HG02623 (cell line): Measurements from ENCODE around the gene ATG9A.
"Not testable (repeated sequence)": the region's sequence is repeated elsewhere in the genome, so short reads cannot be mapped to it uniquely, and the experiment has no call there.

Source experiments
- ATAC-seq: cut with Tn5 transposase; IDR thresholded peaks from one replicate; pipeline ENCODE4 v1.9.1; 2021; ENCODE audit warnings: moderate library complexity; ENCODE audit not compliant: unreplicated experiment

The ATG9A gene

DNA sequence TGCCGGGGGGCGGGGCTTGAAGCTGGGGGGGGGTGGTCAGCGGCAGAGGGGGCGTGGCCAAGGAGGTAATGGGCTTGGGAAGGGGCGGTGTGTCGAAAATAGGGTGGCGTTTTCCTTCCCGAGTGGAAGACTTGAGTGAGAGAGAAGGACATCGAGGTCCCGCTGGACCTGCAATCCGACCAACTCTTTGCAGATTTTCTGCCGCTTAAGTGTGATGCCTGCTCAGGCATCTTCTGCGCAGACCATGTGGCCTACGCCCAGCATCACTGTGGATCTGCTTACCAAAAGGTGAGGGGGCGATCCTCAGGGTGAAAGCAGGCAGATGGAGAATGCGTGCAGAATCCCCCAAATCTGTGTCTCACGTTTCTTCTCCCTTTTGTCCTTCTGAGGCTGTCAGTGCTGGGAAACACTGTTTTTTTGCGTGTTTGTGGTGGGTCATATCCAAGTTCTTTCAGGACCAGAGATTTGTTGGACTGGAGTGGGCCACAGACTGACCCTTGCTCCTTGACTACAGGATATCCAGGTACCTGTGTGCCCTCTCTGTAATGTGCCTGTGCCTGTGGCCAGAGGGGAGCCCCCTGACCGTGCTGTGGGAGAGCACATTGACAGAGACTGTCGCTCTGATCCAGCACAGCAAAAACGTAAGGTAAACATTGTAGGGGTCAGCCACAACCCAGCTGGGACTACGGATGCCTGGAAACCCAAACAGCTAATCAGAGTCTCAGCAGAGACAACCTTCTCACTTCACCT, 22.1 kb downstream of the ATG9A start:
- ATAC-seq = no peak

DNA sequence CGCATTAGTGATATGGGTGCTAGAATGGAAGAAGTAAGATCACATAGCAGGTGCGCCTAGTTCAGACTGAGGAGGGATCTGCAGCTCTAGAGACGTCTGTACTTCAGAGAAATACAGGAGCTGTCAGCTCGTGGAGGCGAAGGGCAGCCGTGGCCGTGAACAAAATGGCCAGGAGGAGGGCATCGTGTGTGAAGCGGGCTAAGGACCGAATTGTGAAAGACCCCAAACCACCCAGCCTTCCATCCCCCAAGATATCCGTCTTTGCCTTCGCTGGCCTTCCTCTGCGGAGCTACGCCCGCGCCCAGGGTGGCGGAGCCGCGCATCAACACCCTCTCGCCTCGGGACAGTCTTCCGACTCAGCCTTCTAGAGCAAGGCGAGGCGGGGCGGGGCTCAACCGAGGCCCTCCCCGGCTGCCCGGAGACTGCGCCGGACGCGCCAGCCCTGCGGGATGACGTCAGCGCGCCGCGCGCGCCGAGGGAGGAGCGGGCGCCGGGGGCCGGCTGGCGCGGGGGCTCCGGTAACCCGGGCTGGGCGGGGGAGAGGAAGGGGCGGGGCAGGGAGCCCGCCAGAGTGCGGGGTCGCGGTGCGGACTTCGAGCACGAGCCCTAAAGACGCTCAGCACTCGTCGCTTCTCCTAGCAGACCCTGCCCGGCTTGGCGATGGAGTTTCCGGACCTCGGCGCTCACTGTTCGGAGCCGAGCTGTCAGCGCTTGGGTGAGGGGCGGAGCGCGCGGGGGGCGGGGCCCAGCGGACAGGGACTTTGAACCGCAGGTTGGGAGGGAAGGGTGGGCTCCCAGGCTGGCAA, 22.9 kb downstream of the ATG9A start, which contains the start of gene ZFAND2B:
TSS of gene ZFAND2B (plus strand) at position 455 of the 806 bp plus-strand sequence. CDS start at position 661, 206 bp downstream.
- peak; percentile 95 for ATAC-seq

DNA sequence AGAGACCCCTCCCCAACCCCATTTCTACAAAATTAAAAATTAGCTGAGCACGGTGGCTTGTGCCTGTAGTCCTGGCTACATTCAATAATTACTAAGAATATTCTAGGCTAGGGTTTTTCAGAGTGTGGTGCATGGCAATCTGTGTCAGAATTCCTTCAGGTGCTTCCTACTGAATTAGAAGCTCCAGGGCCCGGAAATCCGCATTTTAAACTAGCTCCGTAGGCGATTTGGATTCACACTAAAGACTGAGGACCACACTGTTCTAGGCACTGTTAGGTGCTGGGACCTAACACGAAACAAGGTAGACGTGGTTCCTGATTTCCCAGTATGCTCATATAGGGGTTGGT, 23.5 kb downstream of the ATG9A start:
- ATAC-seq = no peak

DNA sequence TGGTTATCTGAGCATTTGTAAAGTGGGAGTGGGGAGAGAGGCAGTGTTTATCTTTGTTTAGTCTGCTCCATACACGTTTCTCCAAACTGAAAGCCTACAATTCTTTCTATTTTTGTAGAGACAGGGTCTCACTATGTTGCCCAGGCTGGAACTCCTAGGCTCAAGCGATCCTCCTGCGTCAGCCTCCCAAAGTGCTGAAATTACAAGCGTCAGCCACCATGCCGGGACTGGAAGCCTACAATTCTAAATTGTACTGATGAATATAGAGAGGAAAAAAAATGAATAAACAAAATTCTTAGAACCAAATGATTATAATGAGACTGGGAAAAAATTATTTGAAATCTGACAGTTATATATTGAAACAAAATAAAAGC, 24.3 kb downstream of the ATG9A start:
- no peak for ATAC-seq

DNA sequence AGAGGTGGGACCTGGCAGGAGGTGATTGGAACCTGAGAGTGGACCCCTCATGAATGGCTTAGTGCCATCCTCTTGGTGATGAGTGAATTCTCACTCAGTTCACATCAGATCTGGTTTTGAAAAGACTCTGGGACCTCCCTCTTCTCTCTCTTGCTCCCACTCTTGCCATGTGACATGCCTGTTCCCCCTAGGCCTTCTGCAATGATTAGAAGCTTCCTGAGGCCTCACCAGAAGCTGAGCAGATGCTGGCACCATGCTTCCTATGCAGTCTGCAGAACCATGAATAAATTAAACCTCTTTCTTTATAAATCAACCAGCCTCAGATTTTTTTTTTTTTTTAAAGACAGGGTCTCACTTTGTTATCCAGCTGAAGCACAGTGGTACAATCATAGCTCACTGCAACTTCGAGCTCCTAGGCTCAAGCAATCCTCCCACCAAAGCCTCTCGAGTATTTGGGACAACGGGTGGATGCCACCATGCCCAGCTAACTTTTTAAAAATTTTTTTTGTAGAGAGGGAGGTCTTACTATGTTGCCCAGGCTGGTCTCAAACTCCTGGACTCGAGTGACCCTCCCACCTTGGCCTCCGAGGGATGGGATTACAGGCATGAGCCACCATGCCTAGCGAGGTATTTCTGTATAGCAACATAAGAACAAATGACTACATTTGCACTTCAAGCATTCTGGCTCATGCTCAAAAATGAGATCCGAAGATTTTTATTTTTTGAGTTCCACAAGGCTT, 24.8 kb downstream of the ATG9A start:
- no peak for ATAC-seq

DNA sequence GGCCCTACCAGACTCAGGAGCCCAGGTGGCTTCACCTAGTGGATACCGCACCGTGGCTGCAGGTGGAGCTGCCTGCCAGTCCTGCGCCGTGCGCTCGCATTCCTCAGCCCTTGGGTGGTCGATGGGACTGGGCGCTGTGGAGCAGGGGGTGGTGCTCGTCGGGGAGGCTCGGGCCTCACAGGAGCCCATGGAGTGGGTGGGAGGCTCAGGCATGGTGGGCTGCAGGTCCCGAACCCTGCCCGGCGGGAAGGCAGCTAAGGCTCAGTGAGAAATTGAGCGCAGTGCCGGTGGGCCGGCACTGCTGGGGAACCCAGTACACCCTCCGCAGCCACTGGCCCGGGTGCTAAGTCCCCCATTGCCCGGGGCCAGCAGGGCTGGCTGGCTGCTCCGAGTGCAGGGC, 28.1 kb downstream of the ATG9A start:
- not testable (repeated sequence) for ATAC-seq

DNA sequence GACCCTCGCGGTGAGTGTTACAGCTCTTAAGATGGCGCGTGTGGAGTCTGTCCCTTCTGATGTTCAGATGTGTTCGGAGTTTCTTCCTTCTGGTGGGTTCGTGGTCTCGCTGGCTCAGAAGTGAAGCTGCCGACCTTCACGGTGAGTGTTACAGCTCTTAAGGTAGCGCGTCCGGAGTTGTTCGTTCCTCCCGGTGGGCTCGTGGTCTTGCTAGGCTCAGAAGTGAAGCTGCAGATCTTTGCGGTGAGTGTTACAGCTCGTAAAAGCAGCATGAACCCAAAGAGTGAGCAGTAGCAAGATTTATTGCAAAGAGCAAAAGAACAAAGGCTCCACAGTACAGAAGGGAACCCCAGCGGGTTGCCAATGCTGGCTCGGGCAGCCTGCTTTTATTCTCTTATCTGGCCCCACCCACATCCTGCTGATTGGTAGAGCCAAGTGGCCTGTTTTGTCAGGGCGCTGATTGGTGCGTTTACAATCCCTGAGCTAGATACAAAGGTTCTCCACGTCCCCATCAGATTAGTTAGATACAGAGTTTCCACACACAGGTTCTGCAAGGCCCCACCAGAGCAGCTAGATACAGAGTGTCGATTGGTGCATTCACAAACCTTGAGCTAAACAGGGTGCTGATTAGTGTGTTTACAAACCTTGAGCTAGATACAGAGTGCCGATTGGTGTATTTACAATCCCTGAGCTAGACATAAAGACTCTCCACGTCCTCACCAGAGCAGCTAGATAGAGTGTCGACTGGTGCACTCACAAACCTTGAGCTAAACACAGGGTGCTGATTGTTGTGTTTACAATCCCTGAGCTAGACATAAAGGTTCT, 28.7 kb downstream of the ATG9A start:
- ATAC-seq = not testable (repeated sequence)

DNA sequence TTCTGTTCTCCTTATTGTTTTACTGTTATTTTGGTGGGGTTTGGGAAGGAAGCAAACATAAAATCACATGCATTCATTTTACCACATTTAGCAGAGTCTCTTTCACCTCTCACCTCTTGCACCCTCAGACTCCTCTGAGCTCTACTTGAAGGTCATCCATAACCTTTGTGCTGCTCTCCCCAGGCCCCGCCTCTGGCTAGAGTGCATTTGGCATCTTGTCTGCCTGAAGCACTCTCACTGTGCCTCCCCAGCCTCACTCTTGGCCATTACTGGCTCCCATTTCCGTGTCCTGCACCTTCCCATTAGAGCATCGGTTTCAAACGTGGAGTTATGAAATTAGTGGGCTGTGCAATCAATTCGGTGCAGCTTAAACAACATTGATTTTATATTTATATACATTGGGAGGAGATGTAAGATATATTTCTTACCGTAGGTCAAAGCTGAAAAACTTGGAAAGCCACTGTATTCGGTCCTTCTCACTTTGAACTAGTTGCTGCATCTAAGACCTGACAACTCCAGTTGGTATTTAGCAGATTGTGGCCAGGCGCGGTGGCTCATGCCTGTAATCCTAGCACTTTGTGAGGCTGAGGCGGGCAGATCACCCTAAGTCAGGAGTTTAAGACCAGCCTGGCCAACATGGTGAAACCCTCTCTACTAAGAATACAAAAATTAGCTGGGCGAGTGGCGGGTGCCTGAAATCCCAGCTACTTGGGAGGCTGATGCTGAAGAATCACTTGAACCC, 29.8 kb downstream of the ATG9A start:
- no peak for ATAC-seq

DNA sequence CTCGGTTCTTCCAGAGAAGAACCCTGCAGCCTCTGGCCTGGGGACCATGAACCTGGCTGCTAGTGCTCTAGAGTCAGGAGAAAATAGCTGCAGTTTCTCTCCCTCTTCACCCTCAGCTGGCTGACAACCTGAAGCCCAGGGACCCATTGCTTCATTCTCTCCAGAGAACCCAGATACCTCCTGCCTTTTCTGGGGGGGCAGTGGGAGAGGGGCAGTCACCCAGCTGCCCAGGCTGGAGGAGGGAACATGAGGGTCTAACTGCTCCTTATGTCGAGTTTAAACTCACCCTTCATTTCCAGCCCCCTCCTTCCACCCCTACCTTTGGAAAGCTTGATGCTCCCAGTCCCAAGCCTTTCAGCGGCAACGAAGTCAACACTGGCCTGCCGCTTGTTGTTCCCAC, 30.5 kb downstream of the ATG9A start:
- ATAC-seq = no peak

DNA sequence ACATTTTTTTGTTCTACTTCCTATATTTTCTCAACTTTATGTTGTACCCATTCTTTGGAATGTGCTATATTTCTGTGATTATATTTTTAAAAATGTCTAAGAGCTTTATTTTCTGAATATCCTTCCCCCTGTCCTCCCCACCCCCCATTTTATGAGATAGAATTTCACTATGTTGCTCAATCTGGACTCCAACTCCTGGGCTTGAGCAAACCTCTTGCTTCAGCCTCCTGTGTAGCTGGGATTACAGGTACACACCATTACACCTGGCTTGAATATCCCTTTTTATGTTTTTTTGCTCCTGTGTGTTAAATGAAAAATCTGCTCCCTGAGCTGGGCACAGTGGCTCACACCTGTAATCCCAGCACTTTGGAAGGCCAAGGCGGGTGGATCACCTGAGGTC, 32.0 kb downstream of the ATG9A start:
- no peak for ATAC-seq

DNA sequence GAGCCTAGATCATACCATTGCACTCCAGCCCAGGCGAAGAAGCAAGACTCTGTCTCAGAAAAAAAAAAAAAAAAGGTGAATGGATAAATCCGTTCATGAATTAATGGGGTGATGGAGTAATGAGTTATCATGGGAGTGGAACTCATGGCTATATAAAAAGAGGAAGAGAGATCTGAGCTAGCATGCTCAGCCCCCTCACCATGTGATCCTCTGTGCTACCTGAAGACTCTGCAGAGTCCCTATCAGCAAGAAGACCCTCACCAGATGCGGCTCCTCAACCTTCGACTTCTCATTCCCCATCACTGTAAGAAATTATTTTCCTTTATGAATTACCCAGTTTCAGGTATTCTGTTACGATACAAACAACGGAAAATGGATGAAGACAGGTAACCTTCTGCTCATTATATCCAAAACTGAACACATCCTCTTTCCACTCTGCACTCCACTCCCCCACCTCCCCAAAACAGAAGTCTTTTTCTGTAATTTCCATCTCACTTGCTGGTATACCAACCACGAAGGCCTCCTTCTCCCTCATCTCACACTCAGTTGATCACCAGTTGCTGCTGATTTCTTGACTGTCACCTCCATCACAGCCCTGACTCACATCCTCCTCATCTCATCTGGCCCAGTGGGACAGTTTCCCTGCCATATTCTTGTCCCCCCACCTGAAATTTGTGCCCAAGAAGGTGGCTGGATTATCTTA, 42.5 kb downstream of the ATG9A start:
- no peak for ATAC-seq

DNA sequence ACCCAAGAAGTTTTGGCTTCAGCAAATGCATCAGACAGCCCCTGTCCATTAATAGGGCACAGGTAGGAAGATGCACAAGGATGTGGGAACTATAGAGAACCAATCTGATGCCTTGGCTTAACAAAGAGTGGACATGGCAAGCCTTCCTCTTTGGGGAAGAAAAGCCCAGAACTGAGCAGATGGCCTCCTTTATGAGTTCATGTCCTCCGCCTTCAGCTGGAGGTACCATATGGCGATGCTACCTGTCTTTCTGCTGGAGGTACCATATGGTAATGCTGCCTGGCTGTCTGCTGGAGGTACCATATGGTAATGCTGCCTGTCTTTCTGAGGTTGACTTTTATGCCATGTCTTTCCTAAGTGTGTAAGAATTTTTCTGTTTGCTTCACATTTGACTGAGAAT, 45.3 kb downstream of the ATG9A start:
- no peak for ATAC-seq

DNA sequence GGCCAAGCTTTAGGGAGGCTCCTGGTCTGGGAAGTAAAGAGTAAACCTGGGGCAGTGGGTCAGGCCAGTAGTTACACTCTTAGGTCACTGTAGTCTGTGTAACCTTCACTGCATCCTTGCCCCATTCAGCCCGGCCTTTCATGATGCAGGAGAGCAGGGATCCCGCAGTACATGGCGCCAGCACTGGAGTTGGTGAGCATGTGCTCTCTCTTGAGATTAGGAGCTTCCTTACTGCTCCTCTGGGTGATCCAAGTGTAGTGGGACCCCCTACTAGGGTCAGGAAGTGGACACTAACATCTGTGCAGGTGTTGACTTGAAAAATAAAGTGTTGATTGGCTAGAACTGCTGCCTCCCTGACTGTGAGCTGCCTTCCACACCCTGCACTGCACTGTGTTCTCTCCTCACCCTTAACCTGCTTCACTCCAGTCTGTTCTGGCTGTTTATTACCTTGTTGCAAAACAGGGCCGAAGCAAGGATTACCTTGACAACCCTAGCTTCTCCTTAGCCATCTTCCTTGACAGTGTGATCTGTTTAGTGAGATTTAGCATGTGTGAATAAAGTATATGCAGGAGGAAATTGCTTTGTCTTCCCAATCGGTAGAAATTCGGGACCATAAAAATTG, 46.2 kb downstream of the ATG9A start:
- no peak for ATAC-seq

DNA sequence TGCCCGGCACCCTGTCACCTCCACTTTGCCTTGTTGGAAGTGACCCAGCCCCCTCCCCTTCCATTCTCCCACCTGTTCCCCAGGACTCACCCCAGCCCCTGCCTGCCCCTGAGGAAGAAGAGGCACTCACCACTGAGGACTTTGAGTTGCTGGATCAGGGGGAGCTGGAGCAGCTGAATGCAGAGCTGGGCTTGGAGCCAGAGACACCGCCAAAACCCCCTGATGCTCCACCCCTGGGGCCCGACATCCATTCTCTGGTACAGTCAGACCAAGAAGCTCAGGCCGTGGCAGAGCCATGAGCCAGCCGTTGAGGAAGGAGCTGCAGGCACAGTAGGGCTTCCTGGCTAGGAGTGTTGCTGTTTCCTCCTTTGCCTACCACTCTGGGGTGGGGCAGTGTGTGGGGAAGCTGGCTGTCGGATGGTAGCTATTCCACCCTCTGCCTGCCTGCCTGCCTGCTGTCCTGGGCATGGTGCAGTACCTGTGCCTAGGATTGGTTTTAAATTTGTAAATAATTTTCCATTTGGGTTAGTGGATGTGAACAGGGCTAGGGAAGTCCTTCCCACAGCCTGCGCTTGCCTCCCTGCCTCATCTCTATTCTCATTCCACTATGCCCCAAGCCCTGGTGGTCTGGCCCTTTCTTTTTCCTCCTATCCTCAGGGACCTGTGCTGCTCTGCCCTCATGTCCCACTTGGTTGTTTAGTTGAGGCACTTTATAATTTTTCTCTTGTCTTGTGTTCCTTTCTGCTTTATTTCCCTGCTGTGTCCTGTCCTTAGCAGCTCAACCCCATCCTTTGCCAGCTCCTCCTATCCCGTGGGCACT, 46.9 kb downstream of the ATG9A start:
- no peak for ATAC-seq

DNA sequence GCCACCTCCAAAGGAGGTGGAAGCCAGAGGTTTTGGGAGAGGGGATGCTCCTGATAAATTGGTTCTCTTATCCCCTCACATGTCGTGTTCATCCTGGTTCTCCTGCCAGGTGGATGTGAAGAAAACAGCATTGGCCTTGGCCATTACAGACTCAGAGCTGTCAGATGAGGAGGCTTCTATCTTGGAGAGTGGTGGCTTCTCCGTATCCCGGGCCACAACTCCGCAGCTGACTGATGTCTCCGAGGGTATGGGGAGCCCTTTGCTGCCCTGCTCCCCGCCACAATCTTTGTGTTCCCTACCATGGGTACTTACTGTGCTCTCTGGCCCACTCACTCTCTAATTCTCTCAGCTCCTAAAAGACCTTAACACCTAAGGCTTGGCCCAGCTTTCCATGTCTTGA, 47.9 kb downstream of the ATG9A start:
- ATAC-seq = no peak

DNA sequence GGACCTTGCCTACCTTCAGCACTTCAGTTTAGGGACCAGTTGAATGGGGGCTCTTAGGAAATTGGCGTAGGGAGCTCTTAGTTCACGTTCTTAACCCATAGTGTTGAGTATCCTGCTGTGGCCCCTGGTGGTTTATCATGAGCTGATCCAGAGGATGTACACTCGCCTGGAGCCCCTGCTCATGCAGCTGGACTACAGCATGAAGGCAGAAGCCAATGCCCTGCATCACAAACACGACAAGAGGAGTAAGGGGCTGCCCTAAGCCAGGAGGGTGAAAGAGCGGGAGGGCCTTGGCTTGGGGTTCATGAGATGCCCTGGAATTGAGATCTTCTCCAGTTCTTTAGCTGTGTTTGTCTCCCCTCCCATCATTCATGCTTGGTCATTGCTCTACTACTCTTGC, 48.5 kb downstream of the ATG9A start:
- ATAC-seq = no peak

DNA sequence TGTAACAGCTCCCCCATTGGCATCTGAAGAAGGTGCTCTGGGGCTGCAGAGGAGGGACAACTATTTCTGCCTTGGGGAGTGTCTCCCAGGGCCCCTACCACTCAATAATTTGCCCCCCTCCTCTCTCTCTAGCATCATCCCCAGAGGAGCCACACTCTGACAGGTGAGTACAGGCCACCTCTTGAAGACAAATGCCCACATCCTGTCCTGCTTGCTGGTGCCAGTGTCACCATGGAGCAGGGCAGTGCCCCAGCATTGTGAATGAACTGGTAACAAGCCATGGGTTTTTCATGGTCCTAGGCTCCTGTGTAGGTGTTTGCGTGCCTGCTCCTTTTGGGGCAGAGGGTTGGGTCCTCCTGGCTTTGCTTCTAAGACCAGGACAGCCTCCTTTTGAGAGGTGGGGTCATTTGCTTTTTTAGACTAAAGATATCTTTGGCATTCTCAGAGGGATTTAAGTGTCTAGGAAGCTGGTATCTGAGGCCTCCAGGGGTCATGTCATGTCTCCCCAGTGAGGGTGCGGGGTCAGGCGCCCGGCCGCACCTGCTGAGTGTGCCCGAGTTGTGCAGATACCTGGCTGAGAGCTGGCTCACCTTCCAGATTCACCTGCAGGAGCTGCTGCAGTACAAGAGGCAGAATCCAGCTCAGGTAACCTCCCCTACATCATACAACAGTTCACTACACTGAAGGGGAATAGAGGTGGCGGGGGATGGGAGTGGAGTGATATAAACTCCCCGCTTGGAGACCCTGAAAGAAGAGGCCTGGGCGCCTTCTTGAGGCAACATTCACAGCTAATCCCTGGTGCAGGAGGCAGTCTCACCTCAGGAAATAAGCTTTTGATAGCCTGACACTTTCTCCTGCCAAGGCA, 49.6 kb downstream of the ATG9A start:
- no peak for ATAC-seq
